Cerebellar nuclear complex (tissue), 1 donor: Measurements from ENCODE around the gene PLAC9.

Experiments
- DNase-seq, 2 experiments: peaks; one replicate each; lab custom pipeline; 2025; lab: John Stamatoyannopoulos, UW

Gene PLAC9

DNA sequence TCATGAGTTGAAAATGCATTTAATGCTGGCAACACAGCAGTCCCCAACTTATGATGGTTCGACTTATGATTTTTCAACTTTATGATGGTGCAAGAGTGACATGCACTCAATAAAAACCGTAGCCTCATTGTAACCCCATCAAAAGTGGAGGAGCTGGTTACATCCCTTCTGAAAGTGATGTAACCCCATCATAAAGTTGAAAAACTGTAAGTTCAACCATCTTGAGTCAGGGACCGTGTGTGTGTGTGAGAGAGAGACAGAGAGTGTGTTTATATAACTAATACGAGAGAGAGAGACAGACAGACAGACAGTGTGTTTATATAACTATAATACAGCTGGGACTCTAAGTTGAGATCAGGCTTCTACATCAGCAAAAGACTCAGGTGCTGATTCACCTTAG, 51.8 kb downstream of the PLAC9 start:
- DNase-seq = no peak

DNA sequence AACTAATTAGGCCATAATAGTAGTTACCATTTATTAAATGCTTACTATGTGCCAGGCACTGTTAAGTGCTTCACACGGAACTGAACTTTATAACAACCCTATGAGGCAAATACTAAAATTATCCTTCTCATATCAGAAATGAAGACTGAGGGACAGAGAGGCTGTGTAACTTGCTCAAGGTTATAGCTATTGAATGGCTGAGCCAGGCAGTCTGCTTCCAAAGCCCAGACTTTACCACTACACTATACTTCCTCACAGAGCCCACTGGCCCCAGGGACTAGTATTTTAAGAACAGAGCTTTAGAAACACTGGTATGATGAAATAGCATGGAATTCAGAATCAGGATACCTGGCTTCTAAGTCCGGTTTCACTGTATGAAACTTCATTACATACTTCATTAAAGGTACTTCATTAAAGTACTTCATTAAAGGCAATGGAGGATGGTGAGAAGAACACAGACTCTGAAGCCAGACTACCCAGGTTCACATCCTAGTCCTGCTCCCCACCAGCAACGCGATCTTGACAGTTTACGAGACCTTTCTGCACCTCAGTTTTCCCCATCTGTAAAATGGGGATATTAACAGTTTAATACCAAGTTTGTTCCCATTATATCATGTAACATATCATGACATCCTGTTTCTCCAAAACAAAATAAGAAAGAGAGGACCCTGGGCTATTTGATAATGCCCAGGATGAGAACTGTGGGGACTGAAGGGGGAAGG, 53.2 kb downstream of the PLAC9 start:
- no peak for DNase-seq

DNA sequence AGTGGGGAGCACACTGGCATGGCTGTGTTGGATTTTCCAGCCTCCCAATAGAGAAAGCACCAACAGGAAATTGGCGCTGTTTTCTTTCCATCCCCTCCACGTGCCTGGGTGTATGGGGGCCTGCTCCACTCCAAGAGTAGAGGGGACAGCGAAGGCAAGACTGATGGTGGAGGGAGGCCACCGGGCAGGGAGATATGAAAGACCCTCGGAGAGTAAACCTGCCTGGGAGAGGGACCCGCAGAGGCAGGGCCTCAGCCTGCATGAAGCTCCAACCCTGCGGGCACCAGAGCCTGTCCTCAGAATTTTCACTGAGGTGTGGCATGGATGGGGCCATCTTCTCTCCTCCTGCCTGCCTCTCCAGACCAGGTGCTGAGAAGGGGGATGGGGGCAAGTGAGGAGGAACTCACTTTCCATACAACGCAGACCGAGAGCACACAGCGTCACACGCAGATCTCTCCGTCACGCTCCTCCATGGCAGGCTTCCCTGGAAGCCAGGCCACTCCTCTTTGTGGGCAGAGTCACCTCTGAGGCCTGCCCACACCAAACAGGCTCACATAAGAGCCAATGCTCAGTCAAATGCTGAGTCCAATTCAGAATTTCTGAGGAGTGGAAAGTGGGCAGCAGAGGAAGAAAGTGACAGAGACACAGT, 54.0 kb downstream of the PLAC9 start:
- no peak for DNase-seq

DNA sequence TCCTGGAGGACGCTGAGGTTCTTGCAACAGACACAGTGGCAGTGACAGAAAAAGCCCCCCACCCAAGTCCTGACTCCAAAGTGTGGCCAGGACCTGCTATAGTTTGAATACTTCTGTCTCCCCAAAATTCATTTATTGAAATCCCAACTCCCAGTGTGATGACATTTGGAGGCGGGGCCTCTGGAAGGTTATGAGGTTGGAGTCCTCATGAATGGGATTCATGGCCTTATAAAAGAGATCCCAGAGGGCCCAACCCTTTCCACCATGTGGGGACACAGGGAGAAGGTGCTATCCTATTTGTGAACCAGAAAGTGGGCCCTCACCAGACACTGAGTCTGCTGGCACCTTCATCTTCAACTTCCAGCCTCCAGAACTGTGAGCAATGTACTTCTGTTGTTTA, 54.5 kb downstream of the PLAC9 start:
- no peak for DNase-seq

DNA sequence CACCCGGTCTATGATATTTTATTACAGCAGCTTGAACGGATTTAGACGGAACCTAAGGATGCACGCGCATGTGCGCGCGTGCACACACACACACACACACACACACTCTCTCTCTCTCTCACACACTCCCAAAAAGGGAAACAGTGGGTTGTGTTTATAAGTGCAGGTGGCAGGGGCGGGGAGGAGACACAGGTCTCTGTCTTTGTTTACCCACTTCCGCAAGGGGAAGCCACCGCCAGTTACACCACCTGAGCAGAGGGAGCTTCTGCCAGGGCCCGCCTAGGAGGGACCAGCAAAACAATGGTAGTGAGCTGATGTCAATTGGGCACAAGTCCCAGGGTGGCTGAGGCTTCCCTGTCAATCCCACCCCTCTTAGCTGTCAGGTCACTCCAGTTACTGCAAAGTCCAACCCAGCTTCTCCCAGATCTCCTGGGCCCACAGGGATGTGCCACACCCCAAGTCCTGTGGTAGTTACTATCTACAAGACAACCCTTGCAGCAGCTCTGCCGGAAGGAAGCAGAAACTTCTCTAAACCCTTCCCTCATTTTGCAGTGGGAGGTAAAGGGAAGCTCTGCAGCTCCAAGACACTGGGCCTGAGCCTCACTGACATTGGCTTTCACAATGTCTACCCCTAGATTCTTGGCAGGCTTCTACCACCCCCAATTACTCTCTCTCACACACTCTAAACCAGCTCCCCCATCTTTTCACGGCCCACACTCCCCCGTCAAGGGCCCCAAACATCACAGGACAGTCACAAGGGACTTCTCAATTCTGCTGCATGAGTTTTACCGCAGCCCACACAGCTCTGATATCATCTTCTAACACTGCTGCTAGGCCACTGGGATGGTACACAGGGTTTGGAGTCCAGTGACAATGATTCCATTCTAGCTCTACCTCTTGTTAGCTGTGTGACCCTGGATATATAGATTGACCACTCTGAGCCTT, 55.2 kb downstream of the PLAC9 start:
- DNase-seq = no peak

DNA sequence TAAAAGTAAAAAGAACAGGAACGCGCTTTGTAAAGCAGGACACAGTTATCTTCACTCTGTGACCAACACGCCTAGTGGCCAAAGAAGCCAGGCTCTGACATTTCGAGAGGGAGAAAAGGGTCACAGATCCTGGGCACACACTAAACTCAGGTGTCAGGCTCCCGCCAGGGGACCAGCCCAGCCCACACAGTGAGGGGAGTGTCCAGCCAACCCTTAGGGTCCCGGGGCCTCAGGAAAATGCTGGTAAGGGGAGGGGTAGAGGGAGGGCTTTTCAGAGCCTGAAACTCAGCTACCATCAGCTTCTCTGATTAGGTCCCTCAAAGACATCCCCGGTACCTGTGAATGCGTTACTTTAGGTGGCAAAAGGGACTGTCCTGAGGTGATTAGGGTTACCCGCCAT, 56.2 kb downstream of the PLAC9 start:
- no peak for DNase-seq

DNA sequence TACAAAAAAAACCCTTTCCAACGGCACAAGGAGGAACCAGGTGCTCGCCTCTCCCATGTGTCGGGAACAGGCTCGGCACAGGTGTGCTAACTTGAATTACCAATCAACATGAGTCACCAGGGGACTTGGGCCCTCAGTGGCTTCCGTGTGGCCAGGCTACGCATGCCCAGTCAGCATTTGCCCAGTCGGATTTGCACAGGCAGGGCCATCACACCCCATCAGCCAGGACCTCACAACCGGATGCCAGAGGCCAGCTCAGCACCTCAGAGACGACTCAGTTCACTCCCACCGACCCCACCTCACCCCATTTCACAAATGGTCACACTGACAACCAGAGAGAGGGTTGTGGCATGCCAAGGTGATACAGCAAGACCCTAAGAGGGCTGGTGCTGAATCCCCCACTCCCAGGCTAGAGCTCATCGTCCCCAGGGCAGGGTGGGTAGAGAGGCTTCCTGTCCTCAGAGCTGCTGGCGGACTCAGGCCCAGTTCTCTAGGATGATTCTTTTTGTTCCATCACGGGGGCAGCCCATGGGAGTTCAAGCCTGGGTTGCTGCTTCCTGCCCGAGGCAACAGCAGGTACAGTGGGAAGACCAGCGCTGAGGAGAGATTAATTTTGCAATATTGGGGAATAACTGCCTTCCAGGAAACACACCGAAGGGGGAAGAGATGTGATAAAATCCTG, 59.2 kb downstream of the PLAC9 start:
- DNase-seq = no peak

- no peak for DNase-seq
Measured at GRCh38 chr10:80192553-80192952, 60.0 kb downstream of the PLAC9 start.

GRCh38 chr10:80194373-80195045, 62.0 kb downstream of the PLAC9 start:
- no peak for DNase-seq
